AG10803 (cell line): Measurements from ENCODE around the gene CREG1.

Experiments used
- DNase-seq: peaks from one replicate; pipeline ENCODE4 v3.0.0; 2010; ENCODE audit warnings: low read depth
- H3K4me3 ChIP-seq: 2 replicates; pipeline ENCODE4 v1.5.1; 2011; ENCODE audit warnings: mild to moderate bottlenecking, low read length, control low read depth
- TF ChIP-seq, protein P1 (sequence below): conservative IDR thresholded peaks from 2 replicates; pipeline ENCODE4 v1.5.1; 2011; ENCODE audit warnings: mild to moderate bottlenecking, low read length, control low read depth, inconsistent platforms

Gene CREG1

GRCh38 chr1:167542109-167543032 is 11.2 kb downstream of the CREG1 start:
- TF ChIP-seq, protein P1, sequence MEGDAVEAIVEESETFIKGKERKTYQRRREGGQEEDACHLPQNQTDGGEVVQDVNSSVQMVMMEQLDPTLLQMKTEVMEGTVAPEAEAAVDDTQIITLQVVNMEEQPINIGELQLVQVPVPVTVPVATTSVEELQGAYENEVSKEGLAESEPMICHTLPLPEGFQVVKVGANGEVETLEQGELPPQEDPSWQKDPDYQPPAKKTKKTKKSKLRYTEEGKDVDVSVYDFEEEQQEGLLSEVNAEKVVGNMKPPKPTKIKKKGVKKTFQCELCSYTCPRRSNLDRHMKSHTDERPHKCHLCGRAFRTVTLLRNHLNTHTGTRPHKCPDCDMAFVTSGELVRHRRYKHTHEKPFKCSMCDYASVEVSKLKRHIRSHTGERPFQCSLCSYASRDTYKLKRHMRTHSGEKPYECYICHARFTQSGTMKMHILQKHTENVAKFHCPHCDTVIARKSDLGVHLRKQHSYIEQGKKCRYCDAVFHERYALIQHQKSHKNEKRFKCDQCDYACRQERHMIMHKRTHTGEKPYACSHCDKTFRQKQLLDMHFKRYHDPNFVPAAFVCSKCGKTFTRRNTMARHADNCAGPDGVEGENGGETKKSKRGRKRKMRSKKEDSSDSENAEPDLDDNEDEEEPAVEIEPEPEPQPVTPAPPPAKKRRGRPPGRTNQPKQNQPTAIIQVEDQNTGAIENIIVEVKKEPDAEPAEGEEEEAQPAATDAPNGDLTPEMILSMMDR: no peak
- no peak for DNase-seq
- H3K4me3 ChIP-seq: no peak overlapping the region

GRCh38 chr1:167541610-167542009 is 12.0 kb downstream of the CREG1 start:
- H3K4me3 ChIP-seq: no peak overlapping the region
- TF ChIP-seq, protein P1: no peak
- no peak for DNase-seq

- H3K4me3 ChIP-seq: no peak overlapping the region
- TF ChIP-seq, protein P1: no peak
- DNase-seq: no peak
Observed at GRCh38 chr1:167541003-167541402, 12.6 kb downstream of the CREG1 start.

GRCh38 chr1:167538657-167539056 is 14.9 kb downstream of the CREG1 start:
- no peak for DNase-seq
- no peak overlapping the region for H3K4me3 ChIP-seq
- TF ChIP-seq, protein P1: 0 out of 2 replicates have a peak, but pooled peaks have one; percentile 7

GRCh38 chr1:167533851-167534300 is 19.7 kb downstream of the CREG1 start:
- TF ChIP-seq, protein P1: peak; percentile 91
- no peak overlapping the region for H3K4me3 ChIP-seq
- peak; percentile 37 for DNase-seq

DNA sequence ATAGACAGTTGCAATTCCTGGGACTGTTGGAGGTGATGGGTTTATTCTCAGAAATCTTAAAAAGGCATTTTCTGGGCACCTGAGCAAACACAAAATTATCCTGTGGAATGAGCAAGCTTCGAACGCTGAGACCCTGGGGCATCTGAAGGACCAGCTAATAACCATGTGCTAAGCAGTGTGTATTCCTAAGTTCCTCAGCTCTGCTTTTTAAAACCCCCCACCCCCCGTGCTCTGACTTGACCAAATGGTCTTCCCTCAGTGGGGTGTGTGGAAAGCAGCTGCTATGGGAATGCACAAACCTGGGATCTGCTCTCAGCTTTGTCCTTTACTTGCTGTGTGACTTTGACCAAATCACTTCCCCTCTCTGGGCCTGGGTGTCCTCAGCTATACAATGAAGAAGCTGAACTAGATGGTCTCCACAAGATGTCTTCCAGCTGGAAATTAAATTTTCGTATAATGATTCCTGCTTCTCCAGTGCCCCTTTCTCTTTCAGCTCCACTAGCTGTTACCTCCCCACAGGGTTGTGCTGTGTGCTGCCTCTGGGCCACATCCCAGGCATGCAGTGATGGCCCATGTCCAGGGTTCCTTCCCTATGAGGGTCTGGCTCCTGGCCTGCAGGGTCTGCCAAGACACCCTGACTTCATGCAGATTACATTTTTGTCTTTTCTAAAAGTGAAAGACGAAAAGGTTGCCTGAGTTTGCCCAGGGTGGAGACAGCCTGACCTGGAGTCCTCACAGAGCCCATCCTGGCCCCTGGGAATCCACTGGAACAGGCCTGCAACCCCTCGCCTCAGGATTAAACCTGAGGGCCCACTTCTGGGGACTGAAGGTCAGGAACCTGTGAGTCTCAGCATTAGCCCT is 20.4 kb downstream of the CREG1 start:
- no peak overlapping the region for H3K4me3 ChIP-seq
- no peak for DNase-seq
- TF ChIP-seq, protein P1: no peak
